Measurements from ENCODE around the gene WDR87. TPM values are rescaled to one million over a fixed set of nuclear protein-coding genes. Genes with fewer than 3 reads are reported as not detected.

The WDR87 gene
- total RNA-seq, 5 donors from 2014 or later (not counting 1 experiment from before 2014, with no cell fraction given), result not detected

DNA sequence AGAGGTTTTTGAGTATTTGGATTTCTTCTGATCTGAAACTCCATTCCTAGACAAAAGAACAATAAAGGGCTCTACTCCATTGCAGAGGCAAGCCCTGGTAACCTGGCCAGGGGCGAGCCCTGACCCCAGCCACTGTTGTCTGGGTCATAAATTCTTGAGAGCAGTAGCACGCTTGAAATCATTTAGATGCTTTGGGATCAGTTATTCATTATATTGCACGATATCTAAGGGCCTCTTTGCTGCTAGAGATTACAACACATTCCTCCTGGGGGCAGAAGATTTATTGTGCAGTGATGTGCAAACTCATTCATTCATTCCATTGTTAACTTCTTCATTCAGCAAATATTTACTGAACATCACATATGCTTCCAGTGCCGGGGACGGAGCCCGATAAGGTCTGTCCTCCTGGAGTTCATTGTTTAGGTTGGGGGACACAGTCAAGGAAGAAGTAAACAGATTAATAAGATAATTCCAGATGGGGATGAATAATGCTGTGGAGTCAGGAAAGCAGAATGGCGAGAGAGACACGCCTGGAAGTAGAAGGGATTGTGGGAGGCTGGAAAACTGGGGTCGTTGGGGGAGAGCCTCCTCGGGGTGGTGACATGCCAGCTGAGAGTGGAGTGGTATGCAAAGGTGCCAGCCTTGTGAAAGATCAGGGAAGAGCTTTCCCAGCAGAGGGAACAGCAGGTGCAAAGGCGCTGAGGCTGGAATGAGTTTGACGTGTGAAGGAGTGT, 35.6 kb upstream of the WDR87 start:
- Mint-ChIP-seq H3K36me3 (peaks cover 28% of the 10 kb centered on the region), H3K27ac (no peak overlapping the region), H3K4me1 (peaks cover 5 to 20% (median 8%) of the 10 kb centered on the region in 3 donors), H3K9me3 (no peaks in the 10 kb centered on the region), H3K27me3 (no peaks in the 10 kb centered on the region), H3K4me3 (no peak overlapping the region)
- ATAC-seq (replicated peaks in 1 of 4), result no peak
- no peaks in the 10 kb centered on the region for H3K36me3 ChIP-seq (ENCODE audit: control insufficient read depth in 2 of 2, extremely low read depth in 1 of 2, insufficient read depth in 1 of 2, low read length in 1 of 2)
- H3K27me3 ChIP-seq (replicated peaks in 1 of 2; ENCODE audit: control insufficient read depth in 2 of 2, extremely low read depth in 1 of 2, insufficient read depth in 2 of 2, low read length in 1 of 2), result no peaks in the 10 kb centered on the region
- WGBS (ENCODE audit: insufficient coverage), result 96% methylated on average over 4 of the region's 12 CpGs
- no peak overlapping the region for H3K4me3 ChIP-seq (ENCODE audit: control insufficient read depth in 1 of 2, extremely low read depth in 1 of 2, low read length in 1 of 2)
- no peaks in the 10 kb centered on the region for H3K9me3 ChIP-seq
- ChIA-PET CTCF (no interaction called here), POLR2A (no interaction called here)
- no peak overlapping the region for H3K27ac ChIP-seq (ENCODE audit: low read length)
- H3K4me1 ChIP-seq (ENCODE audit: control insufficient read depth in 1 of 2, extremely low read depth in 1 of 2, insufficient read depth in 2 of 2, low read length in 2 of 2), result no peaks in the 10 kb centered on the region
- no peak for DNase-seq

DNA sequence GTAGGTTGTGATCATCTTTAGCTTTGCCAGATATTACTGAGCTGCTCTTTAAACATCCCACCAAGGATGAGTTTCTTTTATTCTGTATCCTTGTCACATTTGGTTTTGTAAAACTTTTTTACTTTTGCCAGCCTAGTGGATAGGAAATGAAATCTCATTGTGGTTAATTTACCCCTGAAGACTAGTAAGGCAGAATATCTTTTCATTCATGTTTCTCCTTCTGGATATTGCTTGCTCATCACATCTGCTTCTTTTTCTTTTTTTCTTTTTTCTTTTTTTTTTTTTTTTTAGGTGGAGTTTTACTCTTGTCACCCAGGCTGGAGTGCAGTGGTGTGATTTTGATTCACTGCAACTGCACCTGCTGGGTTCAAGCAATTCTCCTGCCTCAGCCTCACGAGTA, 32.0 kb upstream of the WDR87 start:
- H3K9me3 ChIP-seq, result no peaks in the 10 kb centered on the region
- H3K36me3 ChIP-seq (ENCODE audit: control insufficient read depth in 2 of 2, extremely low read depth in 1 of 2, insufficient read depth in 1 of 2, low read length in 1 of 2), result no peaks in the 10 kb centered on the region
- H3K4me3 ChIP-seq (ENCODE audit: control insufficient read depth in 1 of 2, extremely low read depth in 1 of 2, low read length in 1 of 2), result no peak overlapping the region
- ChIA-PET POLR2A (no interaction called here), CTCF (no interaction called here)
- H3K27ac ChIP-seq (ENCODE audit: low read length), result no peak overlapping the region
- no peaks in the 10 kb centered on the region for H3K27me3 ChIP-seq (replicated peaks in 1 of 2; ENCODE audit: control insufficient read depth in 2 of 2, extremely low read depth in 1 of 2, insufficient read depth in 2 of 2, low read length in 1 of 2)
- WGBS (ENCODE audit: insufficient coverage), result no CpG with 5 or more reads among the region's 1 CpG
- no peaks in the 10 kb centered on the region for H3K27me3 Mint-ChIP-seq
- H3K36me3 Mint-ChIP-seq, result peaks cover 57% of the 10 kb centered on the region
- peaks cover 7 to 20% (median 8%) of the 10 kb centered on the region in 3 donors for H3K4me1 Mint-ChIP-seq
- ATAC-seq (replicated peaks in 1 of 4) (no peak), DNase-seq (no peak)
- peaks cover 0 to 14% (median 3%) of the 10 kb centered on the region in 3 donors for H3K9me3 Mint-ChIP-seq
- H3K4me3 Mint-ChIP-seq, result no peak overlapping the region
- H3K27ac Mint-ChIP-seq, result no peak overlapping the region
- H3K4me1 ChIP-seq (ENCODE audit: control insufficient read depth in 1 of 2, extremely low read depth in 1 of 2, insufficient read depth in 2 of 2, low read length in 2 of 2), result no peaks in the 10 kb centered on the region

DNA sequence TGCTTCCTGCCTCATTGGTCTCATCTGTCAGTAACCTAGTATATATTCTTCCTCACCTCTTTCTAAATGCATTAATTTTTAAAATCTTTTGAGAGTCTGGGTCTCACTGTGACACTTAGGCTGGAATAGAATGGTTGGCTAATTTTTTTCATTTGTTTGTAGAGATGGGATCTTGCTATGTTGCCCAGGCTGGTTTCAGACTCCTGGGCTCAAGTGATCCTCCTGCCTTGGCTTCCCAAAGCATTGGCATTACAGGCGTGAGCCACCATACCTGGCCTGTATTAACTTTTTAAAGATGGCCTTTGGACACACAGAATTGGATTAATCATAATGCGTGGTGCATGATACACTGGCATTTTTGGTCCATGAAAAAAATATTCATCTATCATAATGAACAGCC, 30.5 kb upstream of the WDR87 start:
- DNase-seq (no peak), ATAC-seq (replicated peaks in 1 of 4) (no peak)
- no peak overlapping the region for H3K27ac ChIP-seq (ENCODE audit: low read length)
- Mint-ChIP-seq H3K4me3 (no peak overlapping the region), H3K27ac (no peak overlapping the region), H3K9me3 (peaks cover 0 to 14% (median 3%) of the 10 kb centered on the region in 3 donors), H3K36me3 (peaks cover 47% of the 10 kb centered on the region), H3K4me1 (peaks cover 13 to 14% (median 13%) of the 10 kb centered on the region in 3 donors), H3K27me3 (no peaks in the 10 kb centered on the region)
- no peaks in the 10 kb centered on the region for H3K36me3 ChIP-seq (ENCODE audit: control insufficient read depth in 2 of 2, extremely low read depth in 1 of 2, insufficient read depth in 1 of 2, low read length in 1 of 2)
- no peaks in the 10 kb centered on the region for H3K27me3 ChIP-seq (replicated peaks in 1 of 2; ENCODE audit: control insufficient read depth in 2 of 2, extremely low read depth in 1 of 2, insufficient read depth in 2 of 2, low read length in 1 of 2)
- peaks cover 0 to 6% of the 10 kb centered on the region in 2 experiments for H3K4me1 ChIP-seq (ENCODE audit: control insufficient read depth in 1 of 2, extremely low read depth in 1 of 2, insufficient read depth in 2 of 2, low read length in 2 of 2)
- WGBS (ENCODE audit: insufficient coverage), result 100% methylated on average over 1 of the region's 2 CpGs
- no peak overlapping the region for H3K4me3 ChIP-seq (ENCODE audit: control insufficient read depth in 1 of 2, extremely low read depth in 1 of 2, low read length in 1 of 2)
- ChIA-PET POLR2A (no interaction called here), CTCF (no interaction called here)
- no peaks in the 10 kb centered on the region for H3K9me3 ChIP-seq

DNA sequence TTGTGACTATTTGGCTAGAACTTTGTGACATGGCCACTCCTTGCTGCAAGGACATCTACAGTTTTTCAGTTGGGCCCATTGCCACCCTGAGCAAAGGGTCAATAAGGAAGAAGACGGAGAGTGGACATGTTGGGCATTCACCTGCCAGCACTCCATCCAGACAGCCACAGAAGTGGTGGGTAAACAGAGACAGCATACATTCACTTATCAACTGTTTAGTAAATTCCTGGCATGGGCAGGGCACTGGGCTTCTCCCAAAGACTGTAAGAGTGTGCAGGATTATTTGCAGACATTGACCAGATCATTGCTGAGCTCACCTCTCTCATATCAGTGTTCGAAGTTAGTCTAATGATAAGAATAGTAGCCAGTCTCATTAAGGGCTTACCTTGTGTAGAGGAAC, 29.8 kb upstream of the WDR87 start:
- ATAC-seq (replicated peaks in 1 of 4) (no peak), DNase-seq (no peak)
- Mint-ChIP-seq H3K9me3 (peaks cover 0 to 14% (median 3%) of the 10 kb centered on the region in 3 donors), H3K4me1 (peaks cover 7 to 16% (median 14%) of the 10 kb centered on the region in 3 donors), H3K27me3 (no peaks in the 10 kb centered on the region), H3K36me3 (peaks cover 43% of the 10 kb centered on the region), H3K27ac (no peak overlapping the region), H3K4me3 (no peak overlapping the region)
- Histone ChIP-seq H3K36me3 (ENCODE audit: control insufficient read depth in 2 of 2, extremely low read depth in 1 of 2, insufficient read depth in 1 of 2, low read length in 1 of 2) (no peaks in the 10 kb centered on the region), H3K4me3 (ENCODE audit: control insufficient read depth in 1 of 2, extremely low read depth in 1 of 2, low read length in 1 of 2) (no peak overlapping the region), H3K27me3 (replicated peaks in 1 of 2; ENCODE audit: control insufficient read depth in 2 of 2, extremely low read depth in 1 of 2, insufficient read depth in 2 of 2, low read length in 1 of 2) (no peaks in the 10 kb centered on the region), H3K27ac (ENCODE audit: low read length) (no peak overlapping the region), H3K9me3 (no peaks in the 10 kb centered on the region), H3K4me1 (ENCODE audit: control insufficient read depth in 1 of 2, extremely low read depth in 1 of 2, insufficient read depth in 2 of 2, low read length in 2 of 2) (peaks cover 0 to 8% of the 10 kb centered on the region in 2 experiments)
- ChIA-PET POLR2A (no interaction called here), CTCF (no interaction called here)
- no CpG with 5 or more reads among the region's 2 CpGs for WGBS (ENCODE audit: insufficient coverage)

DNA sequence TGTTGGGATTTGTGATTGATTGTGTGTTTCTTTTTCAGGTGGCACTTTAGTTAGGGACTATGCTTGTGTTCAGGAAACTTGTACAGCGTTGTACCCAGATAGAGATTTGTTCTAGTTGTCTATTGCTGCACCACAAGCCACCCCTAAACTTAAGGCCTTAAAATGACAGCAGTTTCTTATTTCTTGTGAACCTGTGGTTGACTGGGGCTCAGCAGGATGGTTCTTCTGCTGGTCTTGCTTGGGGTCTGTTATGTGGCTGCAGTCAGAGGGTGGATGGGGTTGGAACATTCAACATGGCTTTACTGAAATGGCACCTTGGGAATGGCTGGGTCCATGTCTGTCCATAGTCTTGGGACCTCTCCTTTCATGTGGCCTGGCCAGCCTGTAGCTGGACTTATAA, 28.9 kb upstream of the WDR87 start:
- no peaks in the 10 kb centered on the region for H3K27me3 ChIP-seq (replicated peaks in 1 of 2; ENCODE audit: control insufficient read depth in 2 of 2, extremely low read depth in 1 of 2, insufficient read depth in 2 of 2, low read length in 1 of 2)
- H3K4me3 Mint-ChIP-seq, result no peak overlapping the region
- no peak for DNase-seq
- CTCF ChIA-PET, result no interaction called here
- no peaks in the 10 kb centered on the region for H3K36me3 ChIP-seq (ENCODE audit: control insufficient read depth in 2 of 2, extremely low read depth in 1 of 2, insufficient read depth in 1 of 2, low read length in 1 of 2)
- peaks cover 7 to 20% (median 16%) of the 10 kb centered on the region in 3 donors for H3K4me1 Mint-ChIP-seq
- no peaks in the 10 kb centered on the region for H3K27me3 Mint-ChIP-seq
- peaks cover 0 to 14% (median 3%) of the 10 kb centered on the region in 3 donors for H3K9me3 Mint-ChIP-seq
- H3K27ac ChIP-seq (ENCODE audit: low read length), result no peak overlapping the region
- WGBS (ENCODE audit: insufficient coverage), result no CpG with 5 or more reads among the region's 1 CpG
- no peak for ATAC-seq (replicated peaks in 1 of 4)
- H3K36me3 Mint-ChIP-seq, result peaks cover 45% of the 10 kb centered on the region
- no peak overlapping the region for H3K27ac Mint-ChIP-seq
- POLR2A ChIA-PET, result no interaction called here
- H3K9me3 ChIP-seq, result no peaks in the 10 kb centered on the region
- peaks cover 0 to 8% of the 10 kb centered on the region in 2 experiments for H3K4me1 ChIP-seq (ENCODE audit: control insufficient read depth in 1 of 2, extremely low read depth in 1 of 2, insufficient read depth in 2 of 2, low read length in 2 of 2)
- no peak overlapping the region for H3K4me3 ChIP-seq (ENCODE audit: control insufficient read depth in 1 of 2, extremely low read depth in 1 of 2, low read length in 1 of 2)

DNA sequence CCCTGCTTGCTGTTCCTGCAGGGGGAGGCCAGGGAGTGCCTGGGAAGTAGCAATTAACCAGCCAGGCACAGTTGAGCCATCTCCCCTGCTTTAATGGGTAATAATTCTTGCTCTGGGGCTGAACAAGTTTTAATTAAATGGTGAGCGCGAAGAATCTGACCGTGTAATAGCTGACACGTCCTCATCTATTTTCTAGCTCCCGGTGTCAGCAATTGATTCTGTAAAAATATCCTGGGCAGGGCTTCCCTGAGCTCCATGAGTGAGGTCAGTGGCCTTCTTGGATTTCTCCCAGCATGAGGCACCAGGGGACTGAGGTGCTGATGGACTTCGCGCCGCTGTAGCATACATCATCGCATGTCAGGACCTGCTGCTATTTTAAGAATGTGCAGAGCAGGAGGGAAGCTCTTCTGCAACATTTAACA, 27.6 kb upstream of the WDR87 start:
- Histone ChIP-seq H3K4me3 (ENCODE audit: control insufficient read depth in 1 of 2, extremely low read depth in 1 of 2, low read length in 1 of 2) (no peak overlapping the region), H3K9me3 (no peaks in the 10 kb centered on the region), H3K4me1 (ENCODE audit: control insufficient read depth in 1 of 2, extremely low read depth in 1 of 2, insufficient read depth in 2 of 2, low read length in 2 of 2) (peaks cover 0 to 8% of the 10 kb centered on the region in 2 experiments), H3K27me3 (replicated peaks in 1 of 2; ENCODE audit: control insufficient read depth in 2 of 2, extremely low read depth in 1 of 2, insufficient read depth in 2 of 2, low read length in 1 of 2) (no peaks in the 10 kb centered on the region), H3K36me3 (ENCODE audit: control insufficient read depth in 2 of 2, extremely low read depth in 1 of 2, insufficient read depth in 1 of 2, low read length in 1 of 2) (no peaks in the 10 kb centered on the region), H3K27ac (ENCODE audit: low read length) (no peak overlapping the region)
- Mint-ChIP-seq H3K9me3 (peaks cover 0 to 14% (median 3%) of the 10 kb centered on the region in 3 donors), H3K4me3 (no peak overlapping the region), H3K27me3 (no peaks in the 10 kb centered on the region), H3K4me1 (peaks cover 8 to 20% (median 16%) of the 10 kb centered on the region in 3 donors), H3K36me3 (peaks cover 41% of the 10 kb centered on the region), H3K27ac (no peak overlapping the region)
- ChIA-PET CTCF (no interaction called here), POLR2A (no interaction called here)
- WGBS (ENCODE audit: insufficient coverage), result 100% methylated on average over 3 of the region's 9 CpGs
- ATAC-seq (replicated peaks in 1 of 4), result no peak
- no peak for DNase-seq

Measured in T-cell (primary cell).